OCI-M2 (cell line): ENCODE measurements around the gene CARS1.
"Not testable (repeated sequence)": the region's sequence is repeated elsewhere in the genome, so short reads cannot be mapped to it uniquely, and the experiment has no call there.

ENCODE experiments used
- DNase-seq: peaks from one replicate; lab custom pipeline; 2025; ENCODE audit not compliant: unreplicated experiment; lab: John Stamatoyannopoulos, UW

CARS1 gene

GRCh38 chr11:3090096-3090901 is 33.1 kb upstream of the CARS1 start:
- no peak for DNase-seq

GRCh38 chr11:3089236-3090061 is 32.2 kb upstream of the CARS1 start:
- DNase-seq, result no peak

- DNase-seq, result no peak
Measured at GRCh38 chr11:3088806-3089205, 31.6 kb upstream of the CARS1 start.

- DNase-seq, result no peak
Measured at GRCh38 chr11:3087821-3088800, 30.9 kb upstream of the CARS1 start.

GRCh38 chr11:3087373-3087772 is 30.1 kb upstream of the CARS1 start:
- no peak for DNase-seq

- DNase-seq, result no peak
Measured at GRCh38 chr11:3086671-3087150, 29.5 kb upstream of the CARS1 start.

GRCh38 chr11:3086114-3086513 is 28.9 kb upstream of the CARS1 start:
- DNase-seq, result no peak

- no peak for DNase-seq
Measured at GRCh38 chr11:3085052-3085451, 27.8 kb upstream of the CARS1 start.

GRCh38 chr11:3083321-3083720 is 26.1 kb upstream of the CARS1 start:
- DNase-seq, result no peak

GRCh38 chr11:3081386-3081751 is 24.1 kb upstream of the CARS1 start:
- DNase-seq, result no peak

- no peak for DNase-seq
Measured at GRCh38 chr11:3080733-3081385, 23.6 kb upstream of the CARS1 start.

- DNase-seq, result no peak
Measured at GRCh38 chr11:3080104-3080503, 22.9 kb upstream of the CARS1 start.

- DNase-seq, result no peak
Measured at GRCh38 chr11:3077846-3078440, 20.7 kb upstream of the CARS1 start.

- no peak for DNase-seq
Measured at GRCh38 chr11:3077189-3077836, 20.1 kb upstream of the CARS1 start.

- no peak for DNase-seq
Measured at GRCh38 chr11:3074912-3075589, 17.8 kb upstream of the CARS1 start.

GRCh38 chr11:3073029-3073435 is 15.8 kb upstream of the CARS1 start:
- DNase-seq, result no peak

GRCh38 chr11:3069425-3069824 is 12.2 kb upstream of the CARS1 start:
- DNase-seq, result no peak

GRCh38 chr11:3066308-3066707 is 9.1 kb upstream of the CARS1 start:
- not testable (repeated sequence) for DNase-seq

GRCh38 chr11:3064709-3065108 is 7.5 kb upstream of the CARS1 start:
- DNase-seq, result not testable (repeated sequence)
